Left lung (tissue), 10 donors: Measurements from ENCODE around the gene SLC39A1. TPM values are rescaled to one million over a fixed set of nuclear protein-coding genes. Genes with fewer than 3 reads are reported as not detected.

Experiments
- ATAC-seq: fragments of 200-7000 bp; cut with Tn5 transposase; one replicate; pipeline ENCODE4 v1.9.1; 2020; ENCODE audit warnings: moderate library complexity
- DNase-seq, 4 donors: peaks; one replicate each; pipeline ENCODE4 v3.0.0-alpha.2; 2013 to 2020
- H3K27ac ChIP-seq, 2 donors: fragments of 200-600 bp; sonication (generic) in 1 of 2; one replicate each; pipeline versions ENCODE4 v1.5.0 to v1.8.0; 2020 to 2021
- H3K27me3 ChIP-seq, 2 donors: fragments of 200-600 bp; sonication (generic) in 1 of 2; one replicate each; pipeline versions ENCODE4 v1.5.0 to v1.8.0; 2020 to 2021
- H3K36me3 ChIP-seq, 2 donors: fragments of 200-600 bp; sonication (generic) in 1 of 2; one replicate each; pipeline versions ENCODE4 v1.5.0 to v1.8.0; 2020 to 2021
- H3K4me1 ChIP-seq, 2 donors: fragments of 200-600 bp; one replicate each; pipeline ENCODE4 v1.8.0; 2021
- H3K4me3 ChIP-seq, 2 donors: fragments of 200-600 bp; sonication (generic) in 1 of 2; one replicate each; pipeline versions ENCODE4 v1.5.0 to v1.8.0; 2020 to 2021; ENCODE audit warnings: mild to moderate bottlenecking in 1 of 2
- H3K9me3 ChIP-seq, 2 donors: fragments of 200-600 bp; sonication (generic) in 1 of 2; one replicate each; pipeline versions ENCODE4 v1.5.0 to v1.8.0; 2020 to 2021
- intact Hi-C, 2 donors: fragments of 100-400 bp; cut with DNase I; formaldehyde crosslinking; loops; one replicate each; pipeline versions ENCODE4 v1.11.2 to v1.14.2; 2022
- polyA plus RNA-seq, 6 donors: library from polyadenylated mRNA; unstranded; fragments of 120-200 nt; gene quantifications; one replicate each; pipeline ENCODE4 v1.2.1, GENCODE V29; 2013; ENCODE audit not compliant: insufficient read length in 6 of 6
- total RNA-seq, 2 donors: library from RNA; stranded (reverse); fragmentation: NEBNext Ultra II Directional; extraction: Animal tissue kit (Norgen Biotek cat#: 25700); gene quantifications; one replicate each; pipeline ENCODE4 v1.2.1, GENCODE V29; 2021
- TF ChIP-seq, protein P1 (sequence below), 2 donors: fragments of 200-600 bp; sonication (generic) in 1 of 2; IDR thresholded peaks; one replicate each; pipeline versions ENCODE4 v1.5.0 to v1.8.0; 2021; ENCODE audit warnings: antibody characterized with exemption in 2 of 2
- donor health status: DM: no; HTN: yes; CAD: no.
- donor health status: DM: no; HTN: no; CAD: no.

Gene SLC39A1
- total and polyA plus RNA-seq, 8 donors: 59.1 to 185 (median 64.0) TPM

DNA sequence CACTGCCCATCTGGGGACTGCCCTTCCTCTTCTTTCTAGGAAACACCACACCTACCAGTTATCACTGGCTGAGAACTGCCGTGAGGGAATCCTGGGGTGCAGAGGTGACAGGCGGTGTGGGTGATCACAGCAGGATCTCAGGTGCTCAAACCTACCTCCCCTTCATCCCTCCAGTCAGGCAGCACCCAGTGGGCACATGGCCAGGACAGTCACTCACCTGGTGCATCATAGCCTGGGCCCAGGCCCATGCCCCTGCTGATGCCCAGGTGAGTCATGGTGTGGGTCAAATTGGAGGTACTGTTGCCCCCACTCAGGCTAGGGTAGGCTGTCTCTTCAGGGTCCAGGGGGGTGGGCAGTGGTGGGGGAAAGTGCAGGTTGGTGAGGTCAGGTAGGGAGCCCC lies 11.5 kb downstream of the SLC39A1 start:
- H3K27me3 ChIP-seq: no peaks in the 10 kb centered on the region
- no peak overlapping the region for H3K4me3 ChIP-seq
- TF ChIP-seq, protein P1, sequence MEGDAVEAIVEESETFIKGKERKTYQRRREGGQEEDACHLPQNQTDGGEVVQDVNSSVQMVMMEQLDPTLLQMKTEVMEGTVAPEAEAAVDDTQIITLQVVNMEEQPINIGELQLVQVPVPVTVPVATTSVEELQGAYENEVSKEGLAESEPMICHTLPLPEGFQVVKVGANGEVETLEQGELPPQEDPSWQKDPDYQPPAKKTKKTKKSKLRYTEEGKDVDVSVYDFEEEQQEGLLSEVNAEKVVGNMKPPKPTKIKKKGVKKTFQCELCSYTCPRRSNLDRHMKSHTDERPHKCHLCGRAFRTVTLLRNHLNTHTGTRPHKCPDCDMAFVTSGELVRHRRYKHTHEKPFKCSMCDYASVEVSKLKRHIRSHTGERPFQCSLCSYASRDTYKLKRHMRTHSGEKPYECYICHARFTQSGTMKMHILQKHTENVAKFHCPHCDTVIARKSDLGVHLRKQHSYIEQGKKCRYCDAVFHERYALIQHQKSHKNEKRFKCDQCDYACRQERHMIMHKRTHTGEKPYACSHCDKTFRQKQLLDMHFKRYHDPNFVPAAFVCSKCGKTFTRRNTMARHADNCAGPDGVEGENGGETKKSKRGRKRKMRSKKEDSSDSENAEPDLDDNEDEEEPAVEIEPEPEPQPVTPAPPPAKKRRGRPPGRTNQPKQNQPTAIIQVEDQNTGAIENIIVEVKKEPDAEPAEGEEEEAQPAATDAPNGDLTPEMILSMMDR (IDR thresholded peaks at IDR 0.05): no peak
- no peak for ATAC-seq
- no peak overlapping the region for H3K27ac ChIP-seq
- intact Hi-C loops: no loop called here
- no peaks in the 10 kb centered on the region for H3K9me3 ChIP-seq
- no peak for DNase-seq
- H3K4me1 ChIP-seq: peaks cover 7 to 33% of the 10 kb centered on the region in 2 donors
- peaks cover 0 to 81% of the 10 kb centered on the region in 2 donors for H3K36me3 ChIP-seq

DNA sequence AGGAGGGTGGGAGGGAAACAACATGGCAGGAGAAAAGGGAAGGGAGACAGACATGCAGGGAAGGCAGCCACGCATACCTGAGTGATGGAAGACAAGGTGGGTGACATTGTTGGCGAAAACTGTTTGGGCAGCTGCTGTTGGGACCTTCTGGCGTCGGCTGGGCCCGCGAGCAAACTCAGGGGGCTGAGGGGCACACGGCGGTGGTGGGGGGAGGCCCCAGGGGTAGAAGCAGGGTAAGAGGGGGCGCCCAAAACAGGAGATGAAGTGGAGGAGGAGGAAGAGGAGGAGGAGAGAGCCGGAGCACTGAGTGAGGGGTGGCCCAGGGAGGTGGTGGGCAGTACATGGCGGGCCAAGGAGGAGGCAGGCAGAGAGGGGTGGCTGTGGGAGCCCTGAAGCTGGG lies 12.2 kb downstream of the SLC39A1 start:
- TF ChIP-seq, protein P1 (IDR thresholded peaks at IDR 0.05): no peak
- peaks cover 0 to 81% of the 10 kb centered on the region in 2 donors for H3K36me3 ChIP-seq
- DNase-seq: no peak
- peaks cover 4 to 29% of the 10 kb centered on the region in 2 donors for H3K4me1 ChIP-seq
- no peaks in the 10 kb centered on the region for H3K9me3 ChIP-seq
- no peak for ATAC-seq
- no peak overlapping the region for H3K27ac ChIP-seq
- no peak overlapping the region for H3K4me3 ChIP-seq
- intact Hi-C loops: no loop called here
- H3K27me3 ChIP-seq: no peaks in the 10 kb centered on the region

DNA sequence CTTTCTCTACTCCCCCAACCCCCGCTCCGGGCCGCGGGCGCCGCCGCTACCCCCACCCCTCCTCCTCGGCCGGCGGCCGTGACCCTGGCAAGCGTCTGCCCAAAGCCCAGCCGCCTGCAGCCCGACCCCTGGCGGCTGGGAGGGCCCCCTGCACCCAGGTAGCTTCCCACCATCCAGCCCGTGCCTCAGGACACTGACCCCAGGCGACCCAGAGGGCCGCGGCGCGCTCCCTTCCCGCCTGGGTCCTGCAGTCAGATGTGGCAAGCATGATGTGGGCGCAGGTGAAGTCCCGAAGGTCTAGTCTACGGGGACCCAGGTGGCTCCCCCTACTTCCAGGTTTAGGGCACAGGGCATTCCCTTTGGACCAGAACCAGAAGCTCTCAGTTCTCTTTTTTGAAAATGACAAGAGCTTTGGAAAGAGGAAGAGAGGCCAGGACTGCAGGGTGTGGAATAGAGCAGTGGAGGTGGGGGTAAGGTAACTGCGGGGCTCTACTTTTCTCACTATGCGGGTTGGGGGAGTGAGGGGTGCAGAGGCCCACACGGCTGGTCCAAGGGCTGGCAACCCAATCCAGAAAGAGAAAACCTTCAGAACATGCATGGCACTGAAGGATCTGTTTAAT lies 16.6 kb downstream of the SLC39A1 start, which contains the start of gene DENND4B:
Gene DENND4B (minus strand): TSS at position 97 of the 620 bp plus-strand sequence. CDS start 2,344 bp downstream, outside the sequence.
- H3K36me3 ChIP-seq: peaks cover 0 to 69% of the 10 kb centered on the region in 2 donors
- TF ChIP-seq, protein P1 (IDR thresholded peaks at IDR 0.05): peak; percentile 95 to 96
- H3K27me3 ChIP-seq: no peaks in the 10 kb centered on the region
- H3K4me1 ChIP-seq: peaks cover 4 to 43% of the 10 kb centered on the region in 2 donors
- H3K27ac ChIP-seq: peak within 1 kb of the TSS; percentile 97 to 99
- no peaks in the 10 kb centered on the region for H3K9me3 ChIP-seq
- ATAC-seq: peak; percentile 89
- peak within 1 kb of the TSS; percentile 85 to 96 for H3K4me3 ChIP-seq
- intact Hi-C loops: loop anchor here in 1 of 2 donors (10.0 kb wide), 1 partner anchor 122 kb away; no protein-coding TSS in a partner anchor
- peak in 3 of 4 donors; percentile 88 to 97 (median 90) for DNase-seq

DNA sequence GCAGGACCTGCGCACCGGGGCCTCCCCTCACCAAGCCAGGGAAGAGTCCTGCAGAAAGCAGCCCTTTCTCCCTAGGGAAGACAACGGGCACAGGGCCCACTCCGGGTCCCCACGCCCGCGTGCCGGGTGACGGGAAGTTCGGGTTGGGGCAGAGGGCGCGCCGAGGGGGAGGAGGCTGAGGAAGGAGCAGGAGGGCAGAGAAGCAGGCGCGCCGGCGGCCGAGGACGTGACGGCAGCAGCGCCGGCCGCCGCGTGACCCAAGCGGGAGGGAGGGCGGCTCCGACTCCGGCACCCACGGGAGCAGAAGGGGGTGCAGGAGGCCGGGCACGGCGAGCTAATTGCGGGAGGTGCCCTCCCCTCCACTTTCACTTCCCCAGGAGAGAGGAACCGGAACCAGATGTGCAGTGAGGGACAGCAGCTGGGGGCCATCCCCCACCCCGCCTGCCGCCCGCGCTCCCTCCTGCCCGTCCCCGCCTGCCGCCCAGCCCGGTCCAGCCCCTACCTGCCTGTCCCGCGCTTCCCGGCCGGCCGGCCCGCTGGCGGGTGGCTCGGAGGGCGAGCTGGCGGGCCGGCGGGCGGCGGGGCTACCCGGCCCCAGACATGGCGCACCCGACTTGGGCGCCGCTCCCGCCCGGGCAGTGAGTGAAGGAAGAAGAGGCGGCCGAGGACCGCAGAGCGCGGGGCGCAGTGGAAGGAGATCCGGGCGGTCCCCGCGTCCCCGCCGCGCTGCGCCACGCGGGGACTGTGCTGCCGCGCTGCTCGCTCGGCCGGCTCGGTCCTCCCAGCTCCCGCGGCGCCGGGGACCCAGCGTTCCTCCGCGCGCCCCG lies 17.3 kb downstream of the SLC39A1 start:
- DNase-seq (peak in 3 of 4 donors; percentile 76 to 99 (median 94)), ATAC-seq (peak; percentile 89)
- H3K4me1 ChIP-seq: peaks cover 4 to 43% of the 10 kb centered on the region in 2 donors
- H3K4me3 ChIP-seq: peak overlapping the region; percentile 85 to 96
- H3K27me3 ChIP-seq: no peaks in the 10 kb centered on the region
- TF ChIP-seq, protein P1 (IDR thresholded peaks at IDR 0.05): no peak
- no peaks in the 10 kb centered on the region for H3K9me3 ChIP-seq
- peak overlapping the region; percentile 97 to 99 for H3K27ac ChIP-seq
- intact Hi-C loops: loop anchor here in 1 of 2 donors (10.0 kb wide), 1 partner anchor 121 kb away; no protein-coding TSS in a partner anchor
- H3K36me3 ChIP-seq: peaks cover 0 to 69% of the 10 kb centered on the region in 2 donors
